Nucleus accumbens (tissue), 56 donors: Measurements from ENCODE around the gene GTF3A.
"Not testable (repeated sequence)": the region's sequence is repeated elsewhere in the genome, so short reads cannot be mapped to it uniquely, and the experiment has no call there.

Source experiments
- DNase-seq, 56 donors: peaks; one replicate each; lab custom pipeline; 2025; lab: John Stamatoyannopoulos, UW

The GTF3A gene

GRCh38 chr13:27424246-27425157 lies at the start of gene GTF3A:
Gene GTF3A (plus strand): TSS chr13:27424619.
- DNase-seq, result peak; percentile 15 to 88 (median 74)

GRCh38 chr13:27374650-27375049 lies 49.8 kb upstream of the GTF3A start:
- peak in 32 of 56 donors; percentile 1 to 54 (median 21) for DNase-seq

GRCh38 chr13:27375686-27376326 lies 48.6 kb upstream of the GTF3A start:
- peak in 20 of 56 donors; percentile 1 to 64 (median 7) for DNase-seq

GRCh38 chr13:27379126-27379525 lies 45.3 kb upstream of the GTF3A start:
- no peak for DNase-seq

- DNase-seq, result peak in 26 of 56 donors; percentile 1 to 60 (median 14)
These were observed 44.5 kb upstream of the GTF3A start for GRCh38 chr13:27379694-27380641.

- no peak for DNase-seq
These were observed 42.8 kb upstream of the GTF3A start for GRCh38 chr13:27381601-27382000.

GRCh38 chr13:27383104-27383921 lies 41.1 kb upstream of the GTF3A start:
- DNase-seq, result no peak

GRCh38 chr13:27384285-27384684 lies 40.1 kb upstream of the GTF3A start:
- no peak for DNase-seq

GRCh38 chr13:27388241-27388640 lies 36.2 kb upstream of the GTF3A start:
- no peak for DNase-seq

- DNase-seq, result no peak
These were observed 34.5 kb upstream of the GTF3A start for GRCh38 chr13:27389891-27390290.

GRCh38 chr13:27391471-27391870 lies 32.9 kb upstream of the GTF3A start:
- no peak for DNase-seq

- no peak for DNase-seq
These were observed 31.3 kb upstream of the GTF3A start for GRCh38 chr13:27393101-27393500.

- no peak for DNase-seq
These were observed 29.4 kb upstream of the GTF3A start for GRCh38 chr13:27395007-27395510.

- no peak for DNase-seq
These were observed 28.1 kb upstream of the GTF3A start for GRCh38 chr13:27396252-27396846.

- no peak for DNase-seq
These were observed 26.1 kb upstream of the GTF3A start for GRCh38 chr13:27398360-27398759.

- not testable (repeated sequence) for DNase-seq
These were observed 24.0 kb upstream of the GTF3A start for GRCh38 chr13:27400405-27400804.

GRCh38 chr13:27401210-27401609 lies 23.2 kb upstream of the GTF3A start:
- DNase-seq, result peak in 4 of 56 donors; percentile 5 to 32 (median 7)

- DNase-seq, result peak in 7 of 56 donors; percentile 6 to 44 (median 23)
These were observed 21.2 kb upstream of the GTF3A start for GRCh38 chr13:27403203-27403678.
